GM11168 (cell line): ENCODE data around the gene TMEM258.

Experiments used
- in situ Hi-C: fragments of 300-500 bp; cut with MboI; formaldehyde crosslinking; loops from one replicate; pipeline ENCODE4 v1.12.0; 2022; ENCODE audit warnings: low sequenced_read_pairs; ENCODE audit not compliant: unreplicated experiment

The TMEM258 gene

DNA sequence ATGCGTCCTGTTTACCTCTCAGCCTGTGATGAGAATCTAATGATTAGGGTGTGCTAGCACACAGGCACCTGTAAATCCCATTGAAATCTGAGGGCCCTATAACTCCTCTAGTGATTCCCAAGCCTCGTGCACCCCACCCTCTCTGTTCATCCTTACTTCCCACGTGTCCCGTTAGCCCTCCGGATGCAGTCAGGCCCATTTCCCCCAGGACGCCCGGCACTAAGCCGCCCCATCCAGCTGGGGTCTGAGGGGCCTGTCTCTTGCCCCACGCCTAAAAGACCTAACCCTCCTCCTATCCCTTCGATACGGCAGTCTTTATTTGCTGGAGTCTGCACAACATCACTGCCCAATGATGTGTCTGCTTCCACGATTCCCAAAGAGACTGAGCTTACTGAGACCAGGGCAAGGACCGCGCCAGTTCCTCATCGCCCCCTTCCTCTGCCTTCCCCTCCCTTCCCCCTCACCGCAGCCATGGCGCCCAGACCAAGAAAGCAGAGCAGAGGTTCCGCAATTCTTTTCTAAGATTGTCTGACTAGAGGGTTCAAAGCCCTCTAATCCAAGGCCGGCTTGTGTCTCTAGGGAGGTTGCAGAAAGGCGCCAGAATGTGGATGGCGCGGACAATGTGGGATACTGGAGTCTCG, 34.7 kb upstream of the TMEM258 start:
- in situ Hi-C loops: no loop called here

GRCh38 chr11:61820174-61820573, 27.8 kb upstream of the TMEM258 start:
- in situ Hi-C loops: no loop called here

DNA sequence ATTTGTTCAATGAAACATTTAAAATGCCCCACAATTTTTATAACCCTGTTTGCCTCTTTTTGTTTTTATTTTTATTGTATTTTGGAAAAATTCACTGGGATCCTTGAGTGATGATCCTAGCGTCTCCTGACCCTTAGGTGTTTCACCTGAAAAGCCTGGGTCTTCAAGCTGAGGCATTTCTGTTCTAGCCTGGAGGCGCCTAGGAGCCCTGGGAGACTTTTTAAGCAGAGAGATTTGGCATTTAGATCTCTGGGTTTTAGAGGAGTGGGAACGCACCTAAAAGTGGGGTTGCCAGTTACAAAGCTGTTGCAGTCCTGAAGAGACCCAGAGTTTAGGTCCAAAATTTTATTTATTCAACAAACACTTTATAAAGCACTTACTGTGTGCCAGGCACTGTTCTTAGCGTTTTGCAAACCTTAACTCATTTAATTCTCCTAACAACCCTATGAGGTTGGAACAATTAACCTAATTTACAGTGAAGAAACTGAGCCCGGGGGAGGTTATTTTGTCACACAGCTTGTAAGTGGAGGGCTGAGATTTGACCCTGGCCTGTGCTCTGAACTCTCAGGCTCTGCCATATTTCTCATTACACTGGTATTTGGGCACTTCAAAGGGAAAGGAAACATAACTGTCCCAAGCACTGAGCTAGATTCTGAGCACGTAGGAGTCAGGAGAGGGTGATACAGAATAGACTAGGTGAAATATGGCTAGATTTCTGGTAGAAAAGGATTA, 25.2 kb upstream of the TMEM258 start:
- in situ Hi-C loops: no loop called here

DNA sequence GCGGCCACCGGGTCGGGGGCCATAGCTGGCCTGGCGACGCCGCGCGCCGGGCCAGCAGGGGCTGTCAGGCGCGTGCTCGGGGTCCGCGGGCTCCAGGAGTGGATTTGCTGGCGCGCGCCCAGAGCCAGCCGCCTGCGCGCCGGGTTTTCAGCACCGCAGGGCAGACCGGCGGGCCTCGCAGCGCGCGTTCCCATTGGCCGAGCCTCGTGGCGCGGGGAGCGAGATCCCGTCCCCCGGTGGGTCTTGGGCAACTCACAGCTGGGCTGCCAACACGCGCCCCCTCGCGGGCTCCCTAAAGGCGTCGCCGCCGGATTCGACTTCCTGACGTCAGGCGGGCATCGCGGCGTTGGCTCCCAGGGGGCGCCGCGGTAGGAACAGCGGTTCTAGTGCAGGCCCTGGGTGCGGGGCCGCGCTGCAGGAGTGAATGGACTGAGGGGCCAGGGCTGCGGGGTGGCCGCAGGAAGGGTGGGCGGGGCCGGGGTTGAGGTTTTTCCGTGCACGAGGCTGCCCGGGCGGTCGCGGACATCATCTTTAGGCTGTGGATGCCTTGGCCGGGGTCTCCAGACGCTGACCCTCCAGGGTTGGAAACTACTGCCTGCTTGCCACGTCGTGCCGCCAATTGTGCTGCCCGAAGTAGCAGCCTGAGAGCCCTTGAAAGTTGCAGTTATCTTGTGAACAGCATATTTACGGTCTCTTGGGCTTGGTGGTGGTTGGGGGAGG, 24.5 kb upstream of the TMEM258 start, which contains the start of gene FADS1:
Gene FADS1, minus strand, starts transcription at position 268 of the 720 bp plus-strand sequence. Its CDS starts 74 bp downstream, at position 194.
- in situ Hi-C loops: no loop called here

DNA sequence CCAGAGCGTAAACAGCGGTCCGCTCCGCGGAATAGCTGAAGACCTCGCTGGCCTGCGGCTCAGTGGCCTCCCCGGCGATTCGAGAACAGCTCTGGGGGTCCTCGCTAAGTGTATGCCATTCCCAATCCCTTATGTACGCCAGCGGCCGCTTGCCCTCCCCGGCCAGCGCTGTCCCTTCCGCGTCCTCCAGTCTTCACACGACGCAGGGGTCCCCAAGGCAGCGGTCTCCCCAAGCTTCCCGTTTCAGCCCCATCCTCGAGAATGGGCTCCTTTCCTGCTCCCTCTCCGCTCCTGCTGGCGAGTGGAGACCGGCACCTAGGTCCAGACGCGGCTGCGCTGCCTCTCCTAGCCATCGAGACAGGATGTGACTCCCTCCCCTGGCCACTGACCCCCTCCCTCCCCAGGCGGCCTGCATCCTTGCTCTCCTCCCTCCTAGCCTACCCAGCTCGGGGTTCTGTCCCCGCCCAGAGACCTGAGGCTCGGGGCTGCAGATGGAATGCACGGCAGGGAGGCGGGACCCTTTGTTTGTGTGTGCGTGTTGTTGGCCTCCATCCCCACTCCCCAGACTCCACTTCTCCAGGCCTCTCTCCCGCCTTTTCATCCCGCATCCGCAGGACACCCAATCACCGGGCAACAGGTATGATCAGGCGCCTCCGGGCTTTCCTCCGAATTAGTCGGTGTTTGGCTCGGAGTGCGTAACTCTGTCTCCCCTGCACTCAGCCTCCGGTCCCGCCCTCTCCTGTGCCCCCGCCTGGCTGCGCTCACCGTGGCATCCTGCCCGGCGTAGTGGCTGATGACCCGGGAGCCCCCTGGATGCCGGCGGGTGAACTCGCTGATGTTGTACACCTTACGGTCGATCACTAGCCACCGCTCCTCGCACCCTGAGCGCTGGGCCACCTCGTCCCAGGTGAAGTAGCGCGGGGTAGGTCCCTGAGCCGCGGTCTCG, 23.7 kb upstream of the TMEM258 start:
- in situ Hi-C loops: no loop called here

- in situ Hi-C loops: no loop called here
These were observed 22.8 kb upstream of the TMEM258 start for GRCh38 chr11:61814958-61815789.

GRCh38 chr11:61814247-61814957, 22.0 kb upstream of the TMEM258 start:
- in situ Hi-C loops: no loop called here

GRCh38 chr11:61812736-61813411, 20.5 kb upstream of the TMEM258 start:
- in situ Hi-C loops: no loop called here

GRCh38 chr11:61811831-61812230, 19.4 kb upstream of the TMEM258 start:
- in situ Hi-C loops: no loop called here

DNA sequence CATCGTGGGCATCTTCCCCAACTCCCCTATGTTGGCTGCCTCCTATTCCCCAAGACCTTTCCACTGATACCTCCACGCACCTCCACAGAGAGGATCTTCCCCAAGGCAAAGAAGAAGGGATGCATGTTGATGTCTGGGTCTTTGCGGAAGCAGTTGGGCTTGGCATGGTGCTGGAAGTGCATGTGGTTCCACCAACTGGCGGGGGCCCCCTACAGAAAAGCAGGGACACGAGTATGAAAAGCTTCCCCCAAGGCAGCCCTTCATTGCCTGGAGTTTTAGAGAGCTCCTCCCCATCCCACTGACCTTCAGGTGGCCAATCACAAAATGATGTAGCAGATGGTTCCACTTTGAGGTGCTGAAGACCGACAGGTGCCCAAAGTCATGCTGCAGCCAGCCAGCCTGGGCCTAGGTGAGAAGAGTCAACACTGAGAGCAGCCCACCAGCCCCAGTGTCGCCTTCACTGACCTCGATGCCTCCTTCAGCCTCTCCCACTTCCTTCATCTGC, 18.3 kb upstream of the TMEM258 start:
- in situ Hi-C loops: no loop called here

GRCh38 chr11:61806785-61807184, 14.4 kb upstream of the TMEM258 start:
- in situ Hi-C loops: no loop called here

GRCh38 chr11:61805146-61805545, 12.7 kb upstream of the TMEM258 start:
- in situ Hi-C loops: no loop called here

DNA sequence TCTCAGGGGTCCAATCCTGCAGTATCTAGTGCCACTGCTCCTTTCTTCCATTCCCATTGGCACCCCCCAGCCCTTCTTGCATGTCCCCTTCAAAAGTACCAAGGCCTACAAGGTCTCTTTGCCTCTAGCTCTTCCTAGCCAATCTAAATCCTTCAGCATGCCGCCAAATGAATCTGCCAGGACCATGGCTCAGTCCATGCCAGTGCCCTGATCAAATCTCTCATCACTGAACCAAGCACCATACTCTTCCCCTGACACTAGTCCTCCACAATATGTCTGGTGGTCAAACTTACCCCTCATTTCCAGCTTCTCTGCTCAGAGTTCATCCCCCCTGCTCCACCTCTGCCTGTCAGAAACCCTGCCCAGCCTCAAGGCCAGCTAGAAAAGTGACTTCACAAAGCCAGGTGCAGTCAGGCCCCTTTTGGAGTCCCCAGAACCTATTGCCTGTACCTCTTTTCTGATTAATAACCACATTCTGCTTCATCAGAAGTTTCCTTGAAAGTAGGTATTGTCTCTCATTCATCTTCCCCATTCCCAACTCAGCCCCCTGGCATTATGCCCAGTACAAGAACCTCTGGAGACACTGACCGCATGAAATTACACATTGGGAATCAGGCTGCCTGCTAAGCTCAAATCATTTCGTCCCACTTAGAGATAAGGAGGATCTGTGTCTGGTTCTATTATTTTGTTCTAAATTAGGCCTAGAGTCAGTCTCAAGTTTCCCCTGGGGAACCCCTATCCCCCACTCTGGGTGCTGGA, 11.7 kb upstream of the TMEM258 start:
- in situ Hi-C loops: no loop called here

DNA sequence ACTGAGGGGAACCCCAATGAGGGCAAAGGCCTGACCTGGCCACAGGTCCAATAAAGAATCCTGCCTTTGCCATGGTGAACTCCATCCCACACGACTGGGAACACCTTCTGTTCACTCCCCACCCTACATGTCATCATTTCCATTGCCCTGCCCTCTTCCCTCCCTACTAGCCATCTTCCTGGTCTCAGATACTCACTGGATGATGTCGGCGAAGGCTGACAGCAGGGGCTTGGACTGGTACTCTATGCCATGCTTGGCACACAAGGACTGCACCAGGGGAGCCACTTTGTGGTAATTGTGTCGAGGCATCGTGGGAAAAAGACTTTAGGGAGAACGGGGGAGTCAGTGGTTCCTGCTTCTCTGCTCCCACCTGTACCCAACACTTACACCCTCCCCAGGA, 10.2 kb upstream of the TMEM258 start:
- in situ Hi-C loops: no loop called here

- in situ Hi-C loops: no loop called here
These were observed 8.2 kb upstream of the TMEM258 start for GRCh38 chr11:61800331-61801281.

- in situ Hi-C loops: no loop called here
These were observed 7.4 kb upstream of the TMEM258 start for GRCh38 chr11:61799665-61800284.
